A673 (cell line): ENCODE results near the gene MMP27. TPM values are rescaled to one million over a fixed set of nuclear protein-coding genes. Genes with fewer than 3 reads are reported as not detected.
"Not testable (repeated sequence)": the region's sequence is repeated elsewhere in the genome, so short reads cannot be mapped to it uniquely, and the experiment has no call there.

Source experiments
- BruUV-seq: library from RNA; stranded (reverse); fragments of 400-500 nt; replicated peaks from 2 replicates; lab custom pipeline; 2021; lab: Mats Ljungman, UMichigan
- CTCF ChIA-PET: fragments of 300-600 bp; sonication (Branson Sonifier 250); formaldehyde crosslinking; loops from one replicate; lab custom pipeline; 2022; ENCODE audit warnings: antibody characterized with exemption; lab: Charles Lee
- POLR2A ChIA-PET: fragments of 300-600 bp; sonication (Branson Sonifier 250); formaldehyde crosslinking; loops from one replicate; lab custom pipeline; 2022; ENCODE audit warnings: antibody characterized with exemption; ENCODE audit not compliant: low non-redundant PET; lab: Charles Lee
- DNase-seq: peaks from one replicate; pipeline ENCODE4 v3.0.0-alpha.2; 2015; ENCODE audit warnings: low spot score
- H3K27ac ChIP-seq: fragments of 200-600 bp; sonication (generic); 2 replicates; pipeline ENCODE4 v1.5.1; 2016; ENCODE audit warnings: mixed run types, low read depth, mild to moderate bottlenecking, mixed read lengths, antibody characterized with exemption, low read length; ENCODE audit not compliant: poor library complexity, severe bottlenecking
- H3K27me3 ChIP-seq: fragments of 200-600 bp; sonication (generic); replicated peaks from 2 replicates; pipeline ENCODE4 v1.6.1; 2017; ENCODE audit warnings: mixed run types, low read depth, mild to moderate bottlenecking, mixed read lengths, antibody characterized with exemption, low read length; ENCODE audit not compliant: insufficient read depth, poor library complexity
- H3K36me3 ChIP-seq: fragments of 200-600 bp; sonication (generic); 2 replicates; pipeline ENCODE4 v1.6.1; 2016; ENCODE audit warnings: mixed run types, mild to moderate bottlenecking, mixed read lengths, antibody characterized with exemption, low read length; ENCODE audit not compliant: insufficient read depth, poor library complexity, severe bottlenecking
- H3K4me1 ChIP-seq: fragments of 200-600 bp; sonication (generic); 2 replicates; pipeline ENCODE4 v1.6.1; 2017; ENCODE audit warnings: mixed run types, mild to moderate bottlenecking, mixed read lengths, antibody characterized with exemption, low read length; ENCODE audit not compliant: insufficient read depth, poor library complexity, severe bottlenecking
- H3K4me3 ChIP-seq: fragments of 200-600 bp; sonication (generic); 2 replicates; pipeline ENCODE4 v1.5.1; 2016; ENCODE audit warnings: low read depth, mixed run types, mild to moderate bottlenecking, mixed read lengths, low read length; ENCODE audit not compliant: poor library complexity, severe bottlenecking
- H3K9me3 ChIP-seq: fragments of 200-600 bp; sonication (generic); 2 replicates; pipeline ENCODE4 v1.6.1; 2016; ENCODE audit warnings: mixed run types, low read depth, mild to moderate bottlenecking, mixed read lengths, antibody characterized with exemption, low read length; ENCODE audit not compliant: poor library complexity, severe bottlenecking
- CTCF ChIP-seq: fragments of 300-800, 200-600 bp; sonication (generic); conservative IDR thresholded peaks from 2 replicates; pipeline ENCODE4 v1.5.1; 2017; ENCODE audit warnings: low read depth, mild to moderate bottlenecking, antibody characterized with exemption, low read length, moderate library complexity, mixed read lengths
- EZH2 ChIP-seq: fragments of 200-600 bp; sonication (generic); IDR thresholded peaks from 2 replicates; pipeline ENCODE4 v1.6.1; 2017; ENCODE audit warnings: borderline replicate concordance, low read depth, mild to moderate bottlenecking, mixed read lengths, antibody characterized with exemption, low read length; ENCODE audit not compliant: poor library complexity, severe bottlenecking
- intact Hi-C: fragments of 100-400 bp; cut with micrococcal nuclease; formaldehyde crosslinking; loops from one replicate; pipeline ENCODE4 v1.10.0; 2022; ENCODE audit not compliant: unreplicated experiment
- total RNA-seq: library from RNA; stranded (reverse); gene quantifications from 2 replicates; pipeline ENCODE4 v1.2.3, GENCODE V29; 2021

The MMP27 gene
- total RNA-seq, 1 experiment from 2014 or later: not detected

- Histone ChIP-seq H3K9me3 (peaks cover 3% of the 10 kb centered on the region), H3K27me3 (no peaks in the 10 kb centered on the region), H3K27ac (no peak overlapping the region), H3K4me3 (no peak overlapping the region), H3K36me3 (no peaks in the 10 kb centered on the region), H3K4me1 (no peaks in the 10 kb centered on the region)
- 0 out of 2 replicates have a peak, but pooled peaks have one; percentile 27 for TF ChIP-seq CTCF
- no peak for TF ChIP-seq EZH2
- no peak for DNase-seq
- ChIA-PET CTCF (no interaction called here), POLR2A (no interaction called here)
- intact Hi-C loops: no loop called here
- BruUV-seq: no TSS peak
Measured at GRCh38 chr11:102749101-102749722, 43.6 kb upstream of the MMP27 start.

GRCh38 chr11:102746746-102747578 is 41.4 kb upstream of the MMP27 start:
- H3K27me3 ChIP-seq, intact Hi-C loops, H3K36me3 ChIP-seq, H3K9me3 ChIP-seq, H3K4me3 ChIP-seq, POLR2A ChIA-PET, DNase-seq, H3K4me1 ChIP-seq, BruUV-seq, CTCF ChIA-PET, H3K27ac ChIP-seq: not testable (repeated sequence)

GRCh38 chr11:102734650-102735049 is 29.1 kb upstream of the MMP27 start:
- peaks cover 11% of the 10 kb centered on the region for H3K9me3 ChIP-seq
- H3K27me3 ChIP-seq: no peaks in the 10 kb centered on the region
- ChIA-PET POLR2A (no interaction called here), CTCF (interaction anchor here (0.7 kb wide), 1 partner anchor 58 kb away, joined by 3 read pairs; no protein-coding TSS in a partner anchor)
- BruUV-seq: no TSS peak
- DNase-seq: no peak
- intact Hi-C loops: no loop called here
- no peak overlapping the region for H3K27ac ChIP-seq
- no peak for TF ChIP-seq EZH2
- TF ChIP-seq CTCF: no peak; the same call in 1 of the 2 replicates
- no peak overlapping the region for H3K4me3 ChIP-seq
- H3K4me1 ChIP-seq: no peaks in the 10 kb centered on the region
- no peaks in the 10 kb centered on the region for H3K36me3 ChIP-seq
